Ishikawa (cell line): ENCODE measurements around the gene HMG20A.

Source experiments
- CEBPB ChIP-seq: IDR thresholded peaks from 2 replicates; pipeline ENCODE4 v1.6.1; 2012
- CREB1 ChIP-seq: IDR thresholded peaks from 2 replicates; pipeline ENCODE4 v1.6.1; 2012; ENCODE audit warnings: low read depth
- EGR1 ChIP-seq: IDR thresholded peaks from 2 replicates; pipeline ENCODE4 v1.6.1; 2012
- EP300 ChIP-seq: IDR thresholded peaks from 2 replicates; pipeline ENCODE4 v1.6.1; 2012; ENCODE audit warnings: borderline replicate concordance
- FOXM1 ChIP-seq: IDR thresholded peaks from 2 replicates; pipeline ENCODE4 v1.6.1; 2012; ENCODE audit warnings: low read depth, borderline replicate concordance
- MAX ChIP-seq: IDR thresholded peaks from 2 replicates; pipeline ENCODE4 v1.6.1; 2012
- NFIC ChIP-seq: IDR thresholded peaks from 2 replicates; pipeline ENCODE4 v1.6.1; 2012
- RAD21 ChIP-seq: IDR thresholded peaks from 2 replicates; pipeline ENCODE4 v1.6.1; 2012; ENCODE audit warnings: low read depth
- REST ChIP-seq: IDR thresholded peaks from 2 replicates; pipeline ENCODE4 v1.6.1; 2012; ENCODE audit warnings: low read depth, mild to moderate bottlenecking
- TAF1 ChIP-seq: IDR thresholded peaks from 2 replicates; pipeline ENCODE4 v1.6.1; 2012; ENCODE audit warnings: low read depth, mild to moderate bottlenecking
- TCF12 ChIP-seq: IDR thresholded peaks from 2 replicates; pipeline ENCODE4 v1.6.1; 2012; ENCODE audit warnings: low read depth
- TEAD4 ChIP-seq: IDR thresholded peaks from 2 replicates; pipeline ENCODE4 v1.6.1; 2012
- USF1 ChIP-seq: IDR thresholded peaks from 2 replicates; pipeline ENCODE4 v1.6.1; 2012
- YY1 ChIP-seq: IDR thresholded peaks from 2 replicates; pipeline ENCODE4 v1.6.1; 2012; ENCODE audit warnings: low read depth
- ZBTB7A ChIP-seq: IDR thresholded peaks from 2 replicates; pipeline ENCODE4 v1.6.1; 2012; ENCODE audit warnings: low read depth

Gene HMG20A

GRCh38 chr15:77507143-77507897 lies 86.6 kb downstream of the HMG20A start:
- TF ChIP-seq NFIC, result peak; percentile 60; the same call in 1 of the 2 replicates
- TF ChIP-seq RAD21, result no peak
- TF ChIP-seq TEAD4, result peak; percentile 48
- peak; percentile 36 for TF ChIP-seq MAX

GRCh38 chr15:77507911-77508310 lies 87.2 kb downstream of the HMG20A start:
- TF ChIP-seq MAX (no peak), REST (no peak), RAD21 (no peak), TAF1 (no peak), EP300 (no peak), YY1 (no peak), EGR1 (no peak), FOXM1 (no peak), CEBPB (no peak), TEAD4 (no peak), ZBTB7A (no peak), USF1 (no peak), NFIC (no peak), TCF12 (no peak), CREB1 (no peak)

GRCh38 chr15:77508541-77509243 lies 88.0 kb downstream of the HMG20A start:
- TF ChIP-seq NFIC (peak; percentile 81), ZBTB7A (0 out of 2 replicates have a peak, but pooled peaks have one; percentile 28), USF1 (no peak)

- TF ChIP-seq TCF12 (no peak), REST (no peak), TEAD4 (no peak), EGR1 (no peak), ZBTB7A (no peak), CEBPB (no peak), MAX (no peak), YY1 (no peak)
Measured at GRCh38 chr15:77510066-77511057, 89.7 kb downstream of the HMG20A start.

GRCh38 chr15:77511869-77512268 lies 91.2 kb downstream of the HMG20A start:
- no peak for TF ChIP-seq TAF1
- no peak for TF ChIP-seq FOXM1
- no peak for TF ChIP-seq USF1
- TF ChIP-seq NFIC, result no peak
- no peak for TF ChIP-seq RAD21
- no peak for TF ChIP-seq TEAD4
- TF ChIP-seq ZBTB7A, result no peak
- TF ChIP-seq EP300, result no peak
- TF ChIP-seq EGR1, result no peak
- no peak for TF ChIP-seq YY1
- TF ChIP-seq TCF12, result no peak
- no peak for TF ChIP-seq REST
- TF ChIP-seq CEBPB, result no peak
- TF ChIP-seq CREB1, result no peak
- TF ChIP-seq MAX, result no peak
